NCI-H146 (cell line): ENCODE measurements around the gene TPCN2.
"Not testable (repeated sequence)": the region's sequence is repeated elsewhere in the genome, so short reads cannot be mapped to it uniquely, and the experiment has no call there.

Source experiments
- DNase-seq: peaks from one replicate; lab custom pipeline; 2025; lab: John Stamatoyannopoulos, UW

Gene TPCN2

DNA sequence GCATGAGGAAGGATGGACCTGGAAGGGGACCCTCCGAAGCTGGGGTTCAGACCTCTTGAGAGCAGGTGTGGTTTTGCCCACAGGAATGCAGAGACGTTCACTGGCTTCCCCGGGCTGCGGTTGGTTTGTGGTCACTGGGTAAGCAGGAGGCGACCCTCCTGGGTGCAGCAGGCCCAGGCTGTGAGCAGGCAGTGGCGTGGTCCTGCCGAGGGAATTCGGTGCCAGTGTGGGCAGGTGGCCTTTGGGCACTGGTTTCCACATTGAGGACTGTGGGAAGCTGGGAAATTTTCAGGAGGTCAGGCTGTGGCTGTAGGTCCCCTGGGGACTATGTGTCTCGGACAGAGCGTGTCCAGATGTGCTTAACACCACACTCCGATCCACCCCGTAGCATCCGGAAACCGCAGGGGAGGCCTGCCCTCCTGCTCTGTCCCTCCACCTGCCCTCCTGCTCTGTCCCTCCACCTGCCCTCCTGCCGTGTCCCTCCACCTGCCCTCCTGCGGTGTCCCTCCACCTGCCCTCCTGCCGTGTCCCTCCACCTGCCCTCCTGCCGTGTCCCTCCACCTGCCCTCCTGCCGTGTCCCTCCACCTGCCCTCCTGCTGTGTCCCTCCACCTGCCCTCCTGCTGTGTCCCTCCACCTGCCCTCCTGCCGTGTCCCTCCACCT, 27.5 kb downstream of the TPCN2 start:
- no peak for DNase-seq

DNA sequence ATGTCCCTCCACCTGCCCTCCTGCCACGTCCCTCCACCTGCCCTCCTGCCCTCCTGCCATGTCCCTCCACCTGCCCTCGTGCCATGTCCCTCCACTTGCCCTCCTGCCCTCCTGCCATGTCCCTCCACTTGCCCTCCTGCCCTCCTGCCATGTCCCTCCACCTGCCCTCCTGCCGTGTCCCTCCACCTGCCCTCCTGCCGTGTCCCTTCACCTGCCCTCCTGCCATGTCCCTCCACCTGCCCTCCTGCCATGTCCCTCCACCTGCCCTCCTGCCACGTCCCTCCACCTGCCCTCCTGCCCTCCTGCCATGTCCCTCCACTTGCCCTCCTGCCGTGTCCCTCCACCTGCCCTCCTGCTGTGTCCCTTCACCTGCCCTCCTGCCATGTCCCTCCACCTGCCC, 28.2 kb downstream of the TPCN2 start:
- DNase-seq, result not testable (repeated sequence)

DNA sequence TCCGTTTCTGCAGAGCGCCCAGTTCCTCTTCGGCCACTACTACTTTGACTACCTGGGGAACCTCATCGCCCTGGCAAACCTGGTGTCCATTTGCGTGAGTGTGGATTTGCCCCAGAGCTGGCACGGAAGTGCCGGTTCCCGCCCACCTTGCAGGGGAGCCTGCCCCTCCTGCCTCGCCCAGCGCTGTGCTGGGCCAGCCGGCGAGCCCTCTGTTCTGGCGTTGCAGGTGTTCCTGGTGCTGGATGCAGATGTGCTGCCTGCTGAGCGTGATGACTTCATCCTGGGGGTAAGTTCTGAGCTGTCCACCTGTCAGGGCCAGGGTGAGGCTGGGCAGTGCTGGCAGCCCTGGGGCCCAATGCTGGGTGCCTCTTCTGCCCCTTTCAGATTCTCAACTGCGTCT, 29.8 kb downstream of the TPCN2 start:
- no peak for DNase-seq

DNA sequence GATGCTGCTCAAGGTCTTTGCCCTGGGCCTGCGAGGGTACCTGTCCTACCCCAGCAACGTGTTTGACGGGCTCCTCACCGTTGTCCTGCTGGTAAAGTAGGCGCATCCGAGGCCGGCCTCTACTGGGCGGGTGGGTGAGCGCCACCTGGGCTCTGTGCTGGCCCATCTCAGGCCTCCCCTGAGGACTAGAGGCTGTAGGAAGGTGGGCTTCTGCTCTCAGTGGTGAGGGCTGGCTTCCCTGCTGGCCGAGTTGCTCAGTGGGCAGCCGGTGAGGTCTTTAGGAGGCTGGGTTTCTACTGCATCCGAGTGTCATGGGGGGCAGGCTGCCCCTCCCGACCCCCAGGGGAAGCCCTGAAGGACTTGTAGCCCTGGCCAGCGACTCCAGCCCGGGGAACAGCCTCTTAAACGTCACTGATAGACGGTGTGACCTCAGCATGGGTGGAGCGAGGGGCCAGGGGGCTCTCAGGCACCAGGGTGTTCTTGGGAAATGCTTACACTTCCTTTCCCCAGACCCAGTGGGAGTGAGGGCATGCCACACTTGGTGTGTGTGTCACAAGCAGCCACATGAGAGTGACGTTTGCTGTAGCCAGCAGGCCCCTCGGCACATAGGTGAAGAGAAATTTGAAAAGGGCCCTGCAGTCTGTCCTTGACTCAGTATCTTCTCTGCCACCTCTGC, 30.3 kb downstream of the TPCN2 start:
- no peak for DNase-seq

DNA sequence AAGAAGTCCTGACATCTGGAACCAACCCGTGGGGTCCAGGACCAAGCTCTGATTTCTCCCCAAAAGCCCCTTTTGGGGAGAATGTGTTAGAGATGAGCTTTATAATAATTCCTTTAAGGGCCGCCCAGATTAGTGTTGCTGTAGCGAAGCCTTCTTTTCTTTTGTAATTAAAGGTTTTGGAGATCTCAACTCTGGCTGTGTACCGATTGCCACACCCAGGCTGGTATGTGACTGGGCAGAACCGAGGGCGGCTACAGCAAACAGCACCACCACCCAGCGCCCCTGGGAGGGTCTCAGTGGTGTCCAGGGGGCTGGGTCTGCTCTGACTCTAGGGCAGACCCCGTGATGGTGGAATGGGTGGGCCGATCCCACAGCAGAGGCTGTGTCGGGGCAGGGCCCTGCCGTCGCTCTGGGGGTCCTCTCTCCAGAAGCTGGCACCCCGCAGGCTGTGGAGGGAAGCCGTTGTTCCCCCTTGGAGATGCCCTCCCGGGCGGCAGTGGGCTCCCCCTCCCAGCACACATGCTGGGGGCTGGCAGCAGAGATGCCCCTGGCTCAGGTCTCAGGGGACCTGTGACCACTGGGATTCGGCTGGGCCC, 31.0 kb downstream of the TPCN2 start:
- no peak for DNase-seq

DNA sequence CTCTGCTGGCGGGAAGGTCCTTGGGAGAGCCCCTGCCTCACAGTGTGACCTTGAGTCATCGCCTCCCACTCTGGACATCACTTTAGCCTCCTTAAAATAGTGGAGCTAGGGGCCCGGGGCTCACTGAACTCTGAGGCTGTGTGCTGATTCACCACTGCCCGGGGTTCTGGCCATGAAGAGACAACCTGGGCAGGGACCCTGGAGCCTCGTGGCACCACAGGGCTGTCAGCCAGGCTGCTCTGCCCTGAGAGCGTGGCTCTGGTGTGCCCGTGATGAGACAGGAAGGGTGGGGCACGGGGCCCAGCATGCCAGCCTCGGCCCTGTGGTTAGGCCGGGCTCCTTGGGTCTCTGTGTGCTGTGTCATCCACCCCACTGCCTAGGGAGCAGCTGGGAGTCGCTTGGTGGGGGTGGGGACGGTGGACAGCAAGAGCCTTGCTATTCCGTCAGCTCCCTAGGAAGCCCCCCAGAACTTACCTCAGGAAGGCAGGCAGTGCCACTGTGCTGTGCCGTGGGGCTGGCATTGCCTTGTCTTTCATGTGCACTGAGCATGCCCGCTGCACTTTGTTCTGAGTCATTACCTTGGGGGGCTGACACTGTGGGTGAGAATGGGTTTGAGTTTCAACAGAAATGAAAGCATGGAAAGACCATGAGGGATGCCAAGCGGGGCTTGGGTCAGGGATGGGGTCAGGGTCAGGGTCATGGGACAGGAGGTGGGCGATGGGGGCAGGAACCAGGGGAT, 31.7 kb downstream of the TPCN2 start:
- DNase-seq, result no peak

DNA sequence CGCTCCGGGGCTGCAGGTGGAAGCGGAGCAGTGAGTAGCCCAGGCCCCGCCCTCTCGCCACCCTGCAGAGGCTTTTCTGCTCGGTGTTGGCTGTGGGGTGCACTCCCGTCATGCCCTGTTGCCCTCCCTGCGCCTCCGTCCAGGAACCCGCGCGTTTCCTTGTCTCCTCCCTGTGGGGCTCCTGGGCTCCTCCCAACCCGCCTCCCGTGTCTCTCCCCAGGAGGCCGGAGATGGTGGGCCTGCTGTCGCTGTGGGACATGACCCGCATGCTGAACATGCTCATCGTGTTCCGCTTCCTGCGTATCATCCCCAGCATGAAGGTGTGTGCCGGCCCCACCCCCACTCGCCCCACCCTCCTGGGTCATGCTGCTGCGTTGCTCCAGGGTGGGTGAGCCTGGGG, 32.4 kb downstream of the TPCN2 start:
- no peak for DNase-seq

DNA sequence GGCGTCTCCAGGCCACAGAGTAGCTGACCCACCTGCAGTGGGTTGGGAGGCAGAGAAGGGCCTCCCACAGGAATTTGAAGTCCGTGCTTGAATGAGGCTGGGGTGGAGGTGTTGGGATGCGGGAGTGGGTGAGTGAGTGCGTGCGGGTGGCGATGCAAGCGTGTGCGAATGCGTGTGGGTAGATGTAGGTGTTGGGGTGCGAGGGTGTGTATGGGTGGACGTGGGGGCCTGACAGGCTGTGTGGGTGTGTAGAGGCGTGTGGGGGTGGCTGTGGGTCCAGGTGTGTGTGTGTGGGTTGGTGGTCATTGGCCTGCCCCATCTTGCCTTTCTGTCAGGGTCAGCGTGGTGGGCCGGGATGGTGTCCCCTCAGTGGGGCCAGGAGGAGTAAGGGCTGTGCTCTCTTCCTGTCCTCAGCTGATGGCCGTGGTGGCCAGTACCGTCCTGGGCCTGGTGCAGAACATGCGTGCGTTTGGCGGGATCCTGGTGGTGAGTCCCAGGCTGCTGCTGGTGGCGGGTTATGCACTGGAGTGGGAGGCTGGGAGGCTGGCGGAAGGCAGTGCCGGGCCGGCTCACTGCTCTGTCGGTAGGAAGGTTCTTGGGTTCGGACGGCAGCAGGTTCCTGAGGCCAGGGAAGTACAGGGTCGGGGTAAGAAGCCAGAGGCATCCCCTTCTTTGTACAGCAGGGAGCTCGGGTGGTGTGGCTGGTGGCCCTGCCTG, 35.0 kb downstream of the TPCN2 start:
- DNase-seq, result no peak

DNA sequence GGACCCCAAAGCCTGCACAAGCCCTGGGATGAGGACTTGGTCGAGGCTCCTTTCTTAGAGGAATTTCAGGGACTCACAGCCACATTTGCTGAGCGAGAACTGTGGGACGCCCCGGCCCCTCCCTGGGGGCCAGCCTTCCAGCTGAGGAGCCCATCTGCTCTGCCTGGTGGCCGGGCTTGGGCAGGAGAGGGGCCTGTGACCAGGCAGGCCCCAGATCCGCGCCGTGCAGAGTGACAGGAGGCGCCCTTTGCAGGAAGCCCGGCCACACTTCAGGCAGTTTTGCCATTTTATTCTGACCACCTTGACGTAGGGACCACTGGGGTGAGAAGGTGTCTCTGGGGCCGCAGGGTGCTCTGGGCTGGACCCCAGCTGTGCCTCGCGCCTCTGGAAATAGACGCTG, 35.6 kb downstream of the TPCN2 start:
- no peak for DNase-seq

DNA sequence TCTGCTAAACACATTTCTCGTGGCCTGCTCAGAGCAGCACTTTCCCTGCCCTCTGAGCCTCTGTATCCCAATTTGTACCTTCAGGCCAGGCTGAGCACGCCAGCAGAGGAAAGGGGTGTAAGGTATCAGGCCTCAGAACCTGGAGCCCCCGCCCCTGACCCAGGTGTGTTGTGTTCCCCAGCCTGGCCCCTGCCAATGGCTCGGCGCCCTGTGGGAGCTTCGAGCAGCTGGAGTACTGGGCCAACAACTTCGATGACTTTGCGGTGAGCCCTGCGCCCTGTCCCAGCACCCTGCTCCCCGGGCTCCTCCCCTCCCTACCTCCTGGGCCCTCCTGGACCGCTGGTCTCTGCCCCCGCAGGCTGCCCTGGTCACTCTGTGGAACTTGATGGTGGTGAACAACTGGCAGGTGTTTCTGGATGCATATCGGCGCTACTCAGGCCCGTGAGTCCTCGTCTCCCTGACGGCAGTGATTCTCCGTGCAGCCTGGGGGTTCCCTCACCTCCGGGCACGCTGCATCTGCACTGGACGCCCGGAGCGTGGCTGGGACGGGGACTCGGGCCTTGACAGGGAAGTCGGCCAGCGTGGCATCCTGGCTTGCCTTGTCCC, 36.9 kb downstream of the TPCN2 start:
- DNase-seq, result no peak

DNA sequence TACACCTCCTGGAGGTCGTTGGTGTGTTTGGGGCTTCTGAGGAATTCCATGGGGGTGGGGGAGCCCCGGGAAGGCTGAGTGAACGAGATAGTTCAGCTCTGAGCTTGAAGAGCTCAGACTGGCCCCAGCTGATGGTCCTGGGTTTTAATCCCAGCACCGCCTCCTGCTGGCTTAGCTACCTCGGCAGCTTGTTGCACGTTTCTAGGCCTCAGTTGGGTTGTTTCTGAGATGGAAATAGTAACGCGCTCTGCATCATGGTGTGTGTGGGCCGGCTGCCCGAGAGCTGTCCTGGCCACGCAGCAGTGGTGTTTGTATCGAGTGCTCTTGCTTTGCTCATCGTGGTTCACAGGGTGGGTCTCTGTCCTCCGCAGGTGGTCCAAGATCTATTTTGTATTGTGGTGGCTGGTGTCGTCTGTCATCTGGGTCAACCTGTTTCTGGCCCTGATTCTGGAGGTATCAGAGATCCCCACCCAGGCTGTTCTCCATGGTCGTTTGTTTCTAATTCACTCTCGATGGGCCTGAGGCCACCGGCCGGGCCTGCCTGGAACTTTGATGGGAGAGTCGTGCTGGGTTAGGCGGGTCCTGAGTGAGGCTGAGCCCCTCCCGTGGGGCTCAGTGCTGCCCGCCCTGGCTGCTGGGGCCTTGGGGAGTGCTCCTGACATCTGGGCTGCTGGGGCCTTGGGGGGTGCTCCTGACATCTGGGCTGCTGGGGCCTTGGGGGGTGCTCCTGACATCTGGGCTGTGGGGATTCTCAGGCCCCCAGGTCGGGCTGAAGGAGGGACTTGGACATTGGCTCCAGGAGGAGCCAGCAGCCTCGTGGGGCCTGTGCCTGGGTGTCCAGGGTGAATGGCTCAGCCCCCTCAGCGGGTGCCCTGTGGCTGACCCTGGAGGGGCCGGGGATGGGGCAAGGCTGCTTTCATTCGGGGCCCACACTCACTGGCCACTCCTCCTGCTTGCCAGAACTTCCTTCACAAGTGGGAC, 37.7 kb downstream of the TPCN2 start:
- no peak for DNase-seq

DNA sequence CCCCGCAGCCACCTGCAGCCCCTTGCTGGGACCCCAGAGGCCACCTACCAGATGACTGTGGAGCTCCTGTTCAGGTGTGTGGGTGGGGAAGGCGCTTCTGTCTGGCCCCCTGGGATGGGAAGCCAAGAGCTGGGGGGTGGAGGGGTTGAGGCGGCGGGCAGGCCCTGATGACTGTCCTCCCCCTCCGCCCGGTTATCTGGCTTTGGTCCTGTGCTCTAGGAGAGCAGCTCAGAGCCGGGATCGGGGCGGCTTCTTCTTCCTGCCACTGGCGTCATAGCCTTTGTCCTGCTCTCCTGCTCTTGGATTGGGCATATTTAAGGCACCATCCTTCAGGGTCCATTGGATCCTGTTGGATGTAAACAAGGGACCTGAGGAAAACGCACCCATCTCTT, 38.4 kb downstream of the TPCN2 start:
- DNase-seq, result no peak

DNA sequence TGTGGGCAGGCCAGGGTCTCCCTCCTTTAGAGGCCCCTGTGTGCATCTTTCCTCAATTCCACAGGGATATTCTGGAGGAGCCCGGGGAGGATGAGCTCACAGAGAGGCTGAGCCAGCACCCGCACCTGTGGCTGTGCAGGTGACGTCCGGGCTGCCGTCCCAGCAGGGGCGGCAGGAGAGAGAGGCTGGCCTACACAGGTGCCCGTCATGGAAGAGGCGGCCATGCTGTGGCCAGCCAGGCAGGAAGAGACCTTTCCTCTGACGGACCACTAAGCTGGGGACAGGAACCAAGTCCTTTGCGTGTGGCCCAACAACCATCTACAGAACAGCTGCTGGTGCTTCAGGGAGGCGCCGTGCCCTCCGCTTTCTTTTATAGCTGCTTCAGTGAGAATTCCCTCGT, 39.1 kb downstream of the TPCN2 start:
- no peak for DNase-seq

DNA sequence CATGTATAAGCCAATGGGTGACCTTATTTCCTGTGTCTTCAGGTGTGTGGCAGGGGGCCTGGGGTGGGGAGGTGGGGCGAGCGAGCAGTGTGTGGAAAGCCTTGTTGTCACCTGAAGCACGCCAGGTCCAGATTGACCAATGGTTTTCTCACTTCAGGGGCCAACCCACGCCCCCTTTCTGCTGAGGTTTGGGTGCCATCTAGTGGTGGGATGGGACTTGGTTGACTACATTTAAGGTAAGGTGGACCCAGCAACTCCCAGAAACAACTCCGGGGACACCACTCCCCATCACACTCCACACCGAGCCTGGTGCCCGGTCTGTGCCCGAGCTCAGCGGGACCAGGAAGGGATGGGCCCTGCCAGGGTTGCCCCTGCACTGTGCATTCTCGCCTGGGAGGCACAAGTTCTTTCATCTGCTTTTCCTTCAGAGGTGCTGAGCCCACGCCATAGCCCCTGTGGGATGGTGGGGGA, 40.0 kb downstream of the TPCN2 start:
- peak; percentile 66 for DNase-seq

DNA sequence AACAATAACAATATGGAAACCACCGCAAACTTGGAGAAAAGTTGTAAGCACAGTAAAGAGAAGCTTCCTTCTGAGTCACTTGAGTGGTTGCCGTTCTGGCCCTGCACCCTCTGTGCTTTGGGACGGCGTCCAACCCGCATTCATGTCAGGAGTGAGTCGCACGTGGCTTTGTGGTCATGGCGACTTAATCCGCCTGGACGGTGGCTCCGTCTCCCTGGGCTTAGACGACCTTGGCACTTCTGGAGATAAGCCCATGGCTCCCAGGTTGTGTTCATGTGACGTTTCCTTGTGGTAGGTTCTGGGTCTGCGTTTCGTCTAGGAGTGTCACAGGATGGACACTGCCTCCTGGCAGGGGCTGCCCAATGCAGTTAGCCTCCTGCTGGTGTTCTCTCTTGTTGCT, 40.5 kb downstream of the TPCN2 start:
- no peak for DNase-seq

DNA sequence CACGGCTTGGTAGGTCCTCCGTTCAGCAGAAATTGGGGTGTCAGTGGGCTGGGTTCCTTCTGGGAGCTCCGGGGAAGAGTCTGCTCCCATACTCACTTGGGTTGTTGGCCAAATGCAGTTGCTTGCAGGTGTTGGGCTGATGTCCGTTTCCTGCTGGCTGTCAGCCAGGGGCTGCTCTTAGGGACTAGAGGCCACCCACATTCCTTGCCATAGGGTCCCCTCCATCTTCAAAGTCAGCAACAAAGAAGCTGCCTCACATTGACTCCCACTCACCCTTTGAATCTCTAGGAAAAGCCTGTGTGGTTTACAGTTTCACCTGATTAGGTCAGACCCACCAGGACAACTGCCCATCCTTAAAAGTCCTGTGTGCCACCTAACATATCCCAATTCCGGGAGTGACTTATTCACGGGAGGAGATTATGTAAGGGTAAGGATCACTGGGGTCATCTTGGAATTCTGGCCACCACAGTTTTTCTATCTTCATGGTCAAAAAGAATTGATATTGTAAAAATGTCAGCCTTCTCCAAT, 43.0 kb downstream of the TPCN2 start:
- no peak for DNase-seq

DNA sequence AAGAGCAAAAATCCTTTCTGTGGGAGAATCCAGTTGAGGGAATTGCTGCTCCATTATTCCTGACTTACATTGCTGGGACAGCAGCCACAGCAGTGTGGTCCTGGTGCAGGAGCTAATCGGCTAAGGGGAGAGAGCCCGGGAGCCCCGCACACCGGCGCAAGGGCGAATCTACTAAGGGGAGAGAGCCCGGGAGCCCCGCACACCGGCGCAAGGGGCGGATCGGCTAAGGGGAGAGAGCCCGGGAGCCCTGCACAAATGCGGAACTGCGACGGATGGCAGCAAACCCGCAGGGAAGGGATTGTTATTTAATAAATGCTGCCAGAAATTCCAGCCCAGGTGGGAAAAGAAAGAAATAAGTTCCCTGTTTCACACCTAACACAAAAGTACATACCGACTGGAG, 43.5 kb downstream of the TPCN2 start:
- DNase-seq, result no peak

DNA sequence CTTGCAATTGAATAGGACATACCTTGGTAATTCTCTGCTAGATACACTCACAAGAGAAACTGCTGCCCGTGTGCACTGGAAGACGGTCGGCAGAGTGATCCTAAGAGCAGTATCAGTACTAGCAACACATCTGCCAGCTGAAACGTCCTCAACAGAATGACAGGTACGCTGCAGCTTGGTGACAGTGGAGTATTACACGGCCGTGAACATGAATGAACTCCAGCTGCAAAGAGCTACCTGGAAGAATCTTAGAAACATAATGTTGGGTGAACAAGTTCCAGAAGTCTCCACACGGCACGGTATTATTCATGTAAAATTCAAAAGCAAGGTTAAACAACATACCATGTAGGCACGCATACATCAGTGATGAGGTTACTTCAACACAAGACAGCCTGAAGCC, 44.4 kb downstream of the TPCN2 start:
- DNase-seq, result no peak

DNA sequence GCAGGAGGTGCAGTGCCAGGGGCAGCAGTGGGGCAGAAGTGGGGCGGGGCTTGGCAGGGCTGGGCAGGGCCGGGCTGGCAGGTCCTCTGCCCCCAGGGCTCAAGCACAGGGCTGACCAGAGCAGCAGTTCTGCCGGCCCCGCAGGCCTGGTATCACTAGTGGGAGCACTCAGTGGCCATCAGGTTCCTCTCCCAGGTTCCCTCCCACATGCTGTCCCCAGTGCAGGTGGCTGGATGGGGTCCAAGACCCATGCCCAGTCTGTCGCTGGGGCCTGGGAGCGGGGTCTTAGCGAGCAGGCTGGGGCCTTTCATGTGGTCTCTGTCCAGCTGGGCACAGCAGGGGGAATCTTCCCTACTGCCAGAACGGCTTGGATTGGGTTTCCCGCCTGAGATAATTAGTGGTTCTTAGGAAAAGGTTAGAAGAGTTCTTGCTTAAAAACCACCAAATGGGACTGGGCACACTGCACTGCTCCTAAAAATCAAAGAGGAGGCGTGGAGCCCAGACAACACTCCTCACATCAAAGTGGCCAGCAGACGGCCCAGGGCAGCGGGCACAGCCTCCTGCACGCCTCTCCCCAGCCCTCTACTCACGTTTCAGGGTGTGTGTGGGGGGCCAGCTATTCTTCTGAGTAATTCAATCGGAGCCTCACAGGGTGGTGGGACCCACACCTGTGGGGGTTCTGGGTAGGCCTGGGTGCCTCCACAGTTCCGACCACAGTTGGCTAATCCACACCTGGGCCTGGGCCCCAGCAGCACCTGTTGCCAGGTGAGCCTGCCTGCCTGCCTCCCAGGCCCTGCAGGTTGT, 45.6 kb downstream of the TPCN2 start:
- DNase-seq, result peak; percentile 50

DNA sequence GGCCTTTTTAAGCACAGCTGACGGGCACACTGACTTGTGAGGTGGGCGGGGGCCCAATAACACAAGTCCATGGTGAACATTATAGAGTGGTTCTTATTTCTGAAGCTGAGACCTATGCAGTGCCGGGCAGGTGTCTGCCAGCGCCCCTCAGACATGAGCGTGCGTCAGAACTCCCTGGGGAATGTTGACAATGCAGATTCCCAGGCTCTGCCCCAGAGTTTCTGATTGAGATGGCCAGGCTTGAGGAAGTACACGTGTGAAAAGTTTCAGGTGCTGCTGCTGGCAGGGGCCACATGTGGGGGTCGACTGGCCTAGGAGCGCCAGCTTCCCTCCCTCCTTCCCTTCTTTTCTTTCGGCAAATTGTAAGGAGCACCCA, 46.2 kb downstream of the TPCN2 start:
- DNase-seq, result no peak
